ENCODE results near the gene CCDC6. TPM values are rescaled to one million over a fixed set of nuclear protein-coding genes. Genes with fewer than 3 reads are reported as not detected.

Gene CCDC6
- polyA plus RNA-seq, 1 donor from 2014 or later, result 20.1 TPM

GRCh38 chr10:59945590-59945989, 39.2 kb upstream of the CCDC6 start:
- no peak overlapping the region for H3K27ac ChIP-seq (ENCODE audit: low read length)
- no peaks in the 10 kb centered on the region for H3F3A ChIP-seq (ENCODE audit: insufficient read depth, low read length, poor library complexity, severe bottlenecking)
- H3K36me3 ChIP-seq (ENCODE audit: insufficient read depth, low read length), result no peaks in the 10 kb centered on the region
- no peaks in the 10 kb centered on the region for H3K9me2 ChIP-seq (ENCODE audit: insufficient read depth, low read length)
- H3K4me2 ChIP-seq (ENCODE audit: low read length), result no peak overlapping the region
- H3K27me3 ChIP-seq (ENCODE audit: insufficient read depth, low read depth, low read length), result no peaks in the 10 kb centered on the region
- H2AFZ ChIP-seq (ENCODE audit: low read depth, low read length), result no peak overlapping the region
- no peaks in the 10 kb centered on the region for H3K79me2 ChIP-seq (replicated peaks; ENCODE audit: insufficient read depth, low read length)
- no peaks in the 10 kb centered on the region for H3K9me3 ChIP-seq (ENCODE audit: low read length)
- H3K9ac ChIP-seq (ENCODE audit: low read length), result no peak overlapping the region
- H4K20me1 ChIP-seq (ENCODE audit: insufficient read depth), result no peaks in the 10 kb centered on the region
- TF ChIP-seq SMC3 (conservative IDR thresholded peaks at IDR 0.05; ENCODE audit: poor library complexity) (no peak), CTCF (IDR thresholded peaks at IDR 0.05; ENCODE audit: poor library complexity, severe bottlenecking) (no peak), EZH2 (IDR thresholded peaks at IDR 0.05; ENCODE audit: borderline replicate concordance, insufficient read depth, low read length, poor library complexity, severe bottlenecking) (no peak), EP300 (conservative IDR thresholded peaks at IDR 0.05; ENCODE audit: poor library complexity, severe bottlenecking) (no peak), MXI1 (conservative IDR thresholded peaks at IDR 0.05; ENCODE audit: poor library complexity, severe bottlenecking) (no peak), REST (IDR thresholded peaks at IDR 0.05; ENCODE audit: borderline replicate concordance) (no peak)
- no peak overlapping the region for H3K4me3 ChIP-seq (ENCODE audit: low read length)

- Histone ChIP-seq H3K79me2 (replicated peaks; ENCODE audit: insufficient read depth, low read length) (no peaks in the 10 kb centered on the region), H3K9me3 (ENCODE audit: low read length) (no peaks in the 10 kb centered on the region), H2AFZ (ENCODE audit: low read depth, low read length) (no peak overlapping the region), H3K27ac (ENCODE audit: low read length) (no peak overlapping the region), H3K9ac (ENCODE audit: low read length) (no peak overlapping the region), H3K9me2 (ENCODE audit: insufficient read depth, low read length) (no peaks in the 10 kb centered on the region), H4K20me1 (ENCODE audit: insufficient read depth) (no peaks in the 10 kb centered on the region), H3K4me3 (ENCODE audit: low read length) (no peak overlapping the region), H3K27me3 (ENCODE audit: insufficient read depth, low read depth, low read length) (no peaks in the 10 kb centered on the region), H3F3A (ENCODE audit: insufficient read depth, low read length, poor library complexity, severe bottlenecking) (no peaks in the 10 kb centered on the region), H3K4me2 (ENCODE audit: low read length) (no peak overlapping the region), H3K36me3 (ENCODE audit: insufficient read depth, low read length) (no peaks in the 10 kb centered on the region)
- TF ChIP-seq EP300 (conservative IDR thresholded peaks at IDR 0.05; ENCODE audit: poor library complexity, severe bottlenecking) (no peak), RAD21 (conservative IDR thresholded peaks at IDR 0.05) (no peak), TAF1 (IDR thresholded peaks at IDR 0.05; ENCODE audit: low read depth) (no peak), MXI1 (conservative IDR thresholded peaks at IDR 0.05; ENCODE audit: poor library complexity, severe bottlenecking) (no peak), EZH2 (IDR thresholded peaks at IDR 0.05; ENCODE audit: borderline replicate concordance, insufficient read depth, low read length, poor library complexity, severe bottlenecking) (no peak), POLR2AphosphoS5 (IDR thresholded peaks at IDR 0.05) (no peak), SMC3 (conservative IDR thresholded peaks at IDR 0.05; ENCODE audit: poor library complexity) (no peak), CTCF (IDR thresholded peaks at IDR 0.05; ENCODE audit: poor library complexity, severe bottlenecking) (no peak), REST (IDR thresholded peaks at IDR 0.05; ENCODE audit: borderline replicate concordance) (no peak)
Measured at GRCh38 chr10:59944339-59944935, 38.1 kb upstream of the CCDC6 start.

Data from neural cell (in vitro differentiated cells).